SIG-M5 (cell line): ENCODE data around the gene LCE3D.
"Not testable (repeated sequence)": the region's sequence is repeated elsewhere in the genome, so short reads cannot be mapped to it uniquely, and the experiment has no call there.

Experiments
- DNase-seq: peaks from one replicate; lab custom pipeline; 2025; lab: John Stamatoyannopoulos, UW

LCE3D gene, protein sequence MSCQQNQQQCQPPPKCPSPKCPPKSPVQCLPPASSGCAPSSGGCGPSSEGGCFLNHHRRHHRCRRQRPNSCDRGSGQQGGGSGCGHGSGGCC

GRCh38 chr1:152580433-152580832 is at the start of gene LCE3D:
Gene LCE3D (minus strand): TSS chr1:152580516. CDS start chr1:152579936, 580 bp downstream.
- no peak for DNase-seq

DNA sequence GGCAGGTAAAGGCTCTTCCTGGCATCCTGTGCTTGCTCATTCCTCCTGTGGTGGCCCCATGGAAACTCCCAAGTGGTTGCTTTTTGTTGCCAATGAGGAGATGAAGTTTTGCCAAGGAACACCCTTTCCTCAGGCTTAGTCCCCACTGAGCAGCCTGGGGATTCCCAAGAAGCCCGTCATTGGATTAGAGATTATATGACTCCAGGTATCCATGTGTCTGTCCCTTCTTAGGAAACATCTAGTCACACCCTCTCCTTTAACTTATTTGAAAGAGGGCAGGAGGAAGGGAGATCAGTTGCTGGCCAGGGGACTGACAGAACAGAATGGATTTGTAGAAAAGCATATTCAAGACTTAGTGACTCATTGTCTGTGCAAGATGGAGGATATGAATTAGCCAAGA is 46.4 kb upstream of the LCE3D start:
- DNase-seq: no peak

GRCh38 chr1:152623203-152623844 is 43.0 kb upstream of the LCE3D start:
- no peak for DNase-seq

- no peak for DNase-seq
Measured at GRCh38 chr1:152622803-152623202, 42.5 kb upstream of the LCE3D start, which contains the start of gene LCE3A. Gene LCE3A (minus strand): TSS chr1:152623103. CDS start chr1:152623103, 0 bp downstream.

GRCh38 chr1:152621993-152622392 is 41.7 kb upstream of the LCE3D start:
- no peak for DNase-seq

GRCh38 chr1:152613511-152613910 is 33.2 kb upstream of the LCE3D start, which contains the start of gene LCE3B:
Gene LCE3B (plus strand): TSS chr1:152613811. CDS start chr1:152613811, 0 bp downstream.
- DNase-seq: no peak

- no peak for DNase-seq
Measured at GRCh38 chr1:152599934-152600333, 19.6 kb upstream of the LCE3D start, which contains the start of gene LCE3C. Gene LCE3C (plus strand): TSS chr1:152600234. CDS start chr1:152600732, 498 bp downstream.

DNA sequence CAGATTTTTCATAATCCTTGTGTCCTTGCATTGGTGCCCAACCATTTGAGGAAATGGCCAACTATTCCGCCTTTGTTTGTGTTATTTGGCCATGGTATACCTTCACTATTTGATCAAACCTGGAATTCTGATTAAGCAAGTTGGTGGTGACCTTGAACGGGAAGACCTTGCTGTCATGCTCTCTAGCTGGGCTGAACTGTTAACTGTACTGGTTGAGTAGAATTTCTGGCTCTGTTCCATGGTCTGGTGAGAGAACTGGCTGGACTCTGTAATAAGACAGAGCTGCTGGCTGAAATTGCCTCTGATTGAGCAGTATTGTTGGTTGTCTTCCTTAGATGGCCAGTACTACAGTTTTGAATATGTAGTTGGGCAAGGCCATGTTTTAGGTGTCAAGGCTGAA is 16.7 kb upstream of the LCE3D start:
- no peak for DNase-seq

DNA sequence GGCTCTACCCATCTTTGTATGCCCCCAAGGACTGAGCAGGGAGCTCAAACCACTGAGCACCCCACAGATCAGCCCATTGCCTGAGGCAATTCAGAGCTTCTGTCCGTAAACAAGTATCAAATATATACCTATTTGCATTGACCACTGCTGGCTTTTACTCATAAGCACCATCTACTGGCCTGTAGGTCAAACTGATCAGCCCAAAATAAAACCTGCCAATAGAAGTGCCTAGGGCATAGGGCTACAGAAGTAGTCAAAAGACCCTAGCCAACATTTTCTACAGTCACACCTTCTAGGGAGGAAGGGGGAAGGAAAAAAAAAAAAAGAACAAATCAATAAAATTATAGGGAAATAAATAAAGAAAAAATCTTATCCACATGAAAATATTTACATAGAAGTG is 5.3 kb upstream of the LCE3D start:
- no peak for DNase-seq

GRCh38 chr1:152582647-152583046 is 2.3 kb upstream of the LCE3D start:
- DNase-seq: no peak

DNA sequence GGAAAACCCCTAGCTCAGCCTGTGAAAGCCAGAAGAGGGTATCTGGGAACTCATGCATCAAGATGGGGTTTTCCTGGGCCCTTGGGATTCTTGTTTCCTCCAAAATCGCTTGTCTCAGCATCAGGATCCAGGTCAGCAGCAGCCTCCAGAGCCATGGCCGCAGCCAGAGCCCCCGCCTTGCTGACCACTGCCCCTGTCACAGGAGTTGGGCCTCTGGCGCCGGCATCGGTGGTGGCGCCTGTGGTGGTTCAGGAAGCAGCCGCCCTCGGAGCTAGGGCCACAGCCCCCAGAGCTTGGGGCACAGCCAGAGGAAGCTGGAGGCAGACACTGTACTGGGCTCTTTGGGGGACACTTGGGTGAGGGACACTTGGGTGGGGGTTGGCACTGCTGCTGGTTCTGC is 790 bp downstream of the LCE3D start:
- not testable (repeated sequence) for DNase-seq

DNA sequence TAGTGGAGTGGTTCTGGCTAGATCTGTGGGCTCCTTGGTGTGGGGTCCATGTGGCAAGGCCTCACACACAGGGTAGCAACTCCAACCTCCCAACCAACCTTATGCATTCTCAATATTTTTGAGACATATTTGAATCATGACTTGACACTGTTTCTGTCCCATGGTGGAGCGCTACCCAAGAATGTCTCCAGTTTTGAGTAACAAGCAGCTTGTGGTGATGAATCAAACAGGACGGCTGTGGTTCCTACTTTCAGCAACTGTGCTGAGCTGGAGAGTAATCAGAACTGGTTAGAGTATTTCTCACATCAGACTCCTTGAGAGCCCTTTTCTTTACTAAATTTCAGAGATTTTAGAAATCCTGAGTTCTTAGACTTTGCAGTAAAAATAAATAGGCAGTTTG is 3.1 kb downstream of the LCE3D start:
- no peak for DNase-seq

DNA sequence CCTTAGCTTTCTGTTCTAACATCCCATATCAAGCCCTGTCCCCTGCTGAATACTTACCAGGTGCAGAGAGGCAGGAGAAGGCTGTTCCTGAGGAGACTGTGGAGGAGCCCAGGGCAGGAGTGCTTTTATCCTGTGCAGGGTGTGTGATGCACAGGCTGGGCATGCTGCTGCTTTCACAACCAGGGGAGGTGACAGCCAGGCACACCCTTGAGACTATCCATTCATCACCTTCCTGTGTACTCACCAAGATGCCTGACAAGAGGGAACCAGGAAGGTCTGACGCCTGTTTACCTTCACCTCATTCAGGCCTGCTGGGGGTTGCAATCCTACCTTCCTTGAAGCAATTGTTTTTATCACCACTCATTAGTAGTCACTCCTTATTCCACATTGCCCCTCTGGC is 13.6 kb downstream of the LCE3D start, which contains the start of gene LCE3E:
Gene LCE3E, minus strand, starts transcription at position 100 of the 400 bp plus-strand sequence. CDS start 572 bp downstream, outside the sequence.
- DNase-seq: no peak

DNA sequence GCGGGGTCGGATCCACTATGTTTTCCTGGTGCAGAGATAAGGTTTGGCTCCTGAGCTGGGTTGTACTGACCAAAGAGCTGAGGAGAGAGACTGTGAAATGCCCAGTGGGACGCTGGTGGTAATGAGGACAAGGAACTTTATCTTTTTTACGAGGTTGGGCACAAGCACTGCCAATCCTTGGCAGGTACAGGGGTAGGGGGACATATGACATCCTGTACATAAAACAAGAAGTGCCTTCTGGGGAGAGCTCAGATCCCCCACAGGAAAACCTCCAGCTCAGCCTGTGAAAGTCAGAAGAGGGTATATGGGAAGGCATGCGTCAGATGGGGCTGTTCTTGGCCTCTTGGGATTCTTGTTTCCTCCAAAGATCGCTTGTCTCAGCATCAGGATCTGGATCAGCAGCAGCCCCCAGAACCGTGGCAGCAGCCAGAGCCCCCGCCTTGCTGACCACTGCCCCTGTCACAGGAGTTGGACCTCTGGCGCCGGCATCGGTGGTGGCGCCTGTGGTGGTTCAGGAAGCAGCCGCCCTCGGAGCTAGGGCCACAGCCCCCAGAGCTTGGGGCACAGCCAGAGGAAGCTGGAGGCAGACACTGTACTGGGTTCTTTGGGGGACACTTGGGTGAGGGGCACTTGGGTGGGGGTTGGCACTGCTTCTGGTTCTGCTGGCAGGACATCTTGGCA is 14.6 kb downstream of the LCE3D start:
- no peak for DNase-seq

- no peak for DNase-seq
Measured at GRCh38 chr1:152565115-152565514, 15.2 kb downstream of the LCE3D start.

GRCh38 chr1:152548358-152548757 is 32.0 kb downstream of the LCE3D start:
- DNase-seq: not testable (repeated sequence)

- DNase-seq: no peak
Measured at GRCh38 chr1:152546704-152547103, 33.6 kb downstream of the LCE3D start.

DNA sequence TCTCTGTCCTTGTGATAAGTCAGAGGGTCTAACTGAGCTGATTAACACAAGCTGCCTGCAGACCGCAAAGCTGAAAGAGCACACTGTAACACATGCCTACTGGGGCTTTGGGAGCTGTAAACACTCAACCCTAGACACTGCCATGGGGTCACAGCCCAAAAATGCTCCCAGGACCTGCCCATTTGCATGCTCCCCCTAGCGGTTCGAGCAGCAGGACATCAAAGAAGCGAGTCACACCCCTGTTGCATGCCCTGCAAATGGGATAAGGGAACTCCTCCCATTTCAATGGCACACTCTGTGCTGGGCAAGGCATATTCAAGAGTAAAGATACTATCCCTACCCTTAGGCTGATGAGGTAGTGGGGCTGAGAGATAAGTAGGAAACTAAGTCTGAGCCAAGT is 36.5 kb downstream of the LCE3D start:
- no peak for DNase-seq

DNA sequence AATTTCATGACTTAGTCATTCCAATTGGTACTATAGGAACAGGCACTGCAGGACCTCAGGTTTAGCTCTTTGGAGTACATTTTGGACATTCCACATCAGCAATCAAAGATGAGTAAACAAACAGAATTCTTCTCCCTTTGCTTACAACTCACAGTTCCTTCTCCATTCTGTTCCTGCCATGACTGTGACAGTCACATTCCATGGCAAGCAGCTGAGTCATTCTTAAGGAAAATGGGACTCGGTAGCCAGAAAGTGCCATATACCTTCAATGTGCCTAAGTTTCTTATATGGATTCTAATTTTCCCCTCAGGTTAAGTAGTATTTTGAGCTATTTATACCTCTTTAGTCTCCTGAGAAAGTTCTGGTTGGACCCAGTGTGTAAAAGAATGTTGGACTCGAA is 40.4 kb downstream of the LCE3D start:
- no peak for DNase-seq

GRCh38 chr1:152537496-152537895 is 42.8 kb downstream of the LCE3D start:
- no peak for DNase-seq

GRCh38 chr1:152535774-152536173 is 44.5 kb downstream of the LCE3D start:
- DNase-seq: no peak

- DNase-seq: no peak
Measured at GRCh38 chr1:152533327-152533938, 46.9 kb downstream of the LCE3D start.
